A549 (cell line): ENCODE measurements around the gene NELFA. TPM values are rescaled to one million over a fixed set of nuclear protein-coding genes. Genes with fewer than 3 reads are reported as not detected.

ENCODE experiments used
- ATAC-seq, 2 experiments: fragments of 200-7000 bp in 1 of 2; fragments of >200 bp in 1 of 2; cut with Nextera tagmentation in 1 of 2; cut with Tn5 transposase in 1 of 2; 3 replicates each; pipeline versions ENCODE4 v1.8.0 to v1.9.1; 2018 to 2020; ENCODE audit warnings: mild to moderate bottlenecking in 1 of 2, moderate library complexity in 1 of 2
- CTCF ChIA-PET: fragments of 300-600 bp; sonication (Branson Sonifier 250); formaldehyde crosslinking; extraction: SDS; loops from one replicate; lab custom pipeline; 2021; ENCODE audit warnings: antibody characterized with exemption, inconsistent platforms; lab: Yijun Ruan, JAX
- POLR2A ChIA-PET: fragments of 350-600 bp; formaldehyde crosslinking; extraction: SDS; loops from one replicate; lab custom pipeline; 2021; ENCODE audit warnings: antibody characterized with exemption, inconsistent platforms; lab: Yijun Ruan, JAX
- DNase-seq, 2 experiments: peaks; one replicate each; pipeline versions ENCODE4 v3.0.0 to v3.0.0-alpha.2; 2011 to 2016; ENCODE audit warnings: low read depth in 1 of 2, low spot score in 1 of 2
- FAIRE-seq: peaks from 2 replicates; lab custom pipeline; 2011; peaks lifted over from hg19 to GRCh38; lab: Jason Lieb, UNC
- H3K27ac ChIP-seq, 2 experiments: fragments of >200 bp; sonication (Bioruptor Twin); formaldehyde crosslinking; 3 replicates each; pipeline ENCODE4 v1.5.1; 2016 to 2017
- H3K4me1 ChIP-seq: fragments of >200 bp; sonication (Bioruptor Twin); formaldehyde crosslinking; 3 replicates; pipeline ENCODE4 v1.6.1; 2016
- H3K4me2 ChIP-seq: fragments of >200 bp; sonication (Bioruptor Twin); formaldehyde crosslinking; 3 replicates; pipeline ENCODE4 v1.6.1; 2016
- H3K4me3 ChIP-seq: fragments of >200 bp; sonication (Bioruptor Twin); formaldehyde crosslinking; 3 replicates; pipeline ENCODE4 v1.5.1; 2016
- H3K9me3 ChIP-seq: fragments of >200 bp; sonication (Bioruptor Twin); formaldehyde crosslinking; 3 replicates; pipeline ENCODE4 v1.6.1; 2016
- CBX2 ChIP-seq: fragments of 200-600 bp; sonication (generic); IDR thresholded peaks from 2 replicates; pipeline ENCODE4 v1.6.1; 2016; ENCODE audit warnings: low read depth, mild to moderate bottlenecking, borderline replicate concordance
- EHF ChIP-seq: fragments of 250-450 bp; sonication (Bioruptor Pico); IDR thresholded peaks from 2 replicates; pipeline ENCODE4 v1.5.0; 2020; ENCODE audit warnings: mild to moderate bottlenecking
- FOSB ChIP-seq: fragments of 250-450 bp; sonication (Bioruptor Pico); IDR thresholded peaks from 2 replicates; pipeline ENCODE4 v1.5.0; 2020; ENCODE audit warnings: mild to moderate bottlenecking, moderate library complexity
- JUN ChIP-seq, 2 experiments: fragments of >200 bp; sonication (Bioruptor Twin); formaldehyde crosslinking; IDR thresholded peaks; 2 replicates in 1 of 2; 3 replicates in 1 of 2; pipeline ENCODE4 v1.6.1; 2016 to 2017
- KDM5A ChIP-seq: fragments of 200-600 bp; sonication (generic); IDR thresholded peaks from 2 replicates; pipeline ENCODE4 v1.6.1; 2016; ENCODE audit warnings: antibody characterized with exemption, mild to moderate bottlenecking
- MAFK ChIP-seq: fragments of 450-650 bp; IDR thresholded peaks from 2 replicates; pipeline ENCODE4 v1.6.1; 2014; ENCODE audit not compliant: partially characterized antibody
- NR3C1 ChIP-seq: fragments of >200 bp; sonication (Bioruptor Twin); formaldehyde crosslinking; IDR thresholded peaks from 3 replicates; pipeline ENCODE4 v1.6.1; 2017
- PHF8 ChIP-seq: fragments of 200-600 bp; sonication (generic); IDR thresholded peaks from 2 replicates; pipeline ENCODE4 v1.6.1; 2016; ENCODE audit warnings: low read depth, mild to moderate bottlenecking, antibody characterized with exemption, moderate library complexity, borderline replicate concordance
- WGBS: methylation state at CpG from one replicate; pipeline ENCODE4 v1.1.6; 2017; ENCODE audit errors: missing lambda C conversion rate; 5-methylcytosine and 5-hydroxymethylcytosine counted together
- polyA plus RNA-seq, 4 experiments: library from polyadenylated mRNA; depleted of rRNA in 3 of 4; stranded (reverse); fragments of >200 nt; fragmentation: RNase III in 1 of 4; extraction: RNeasy Plus Mini Kit Qiagen cat#74134 plus additional on column Dnase treatment in 1 of 4; gene quantifications; 2 replicates in 3 of 4; 3 replicates in 1 of 4; pipeline ENCODE4 v1.2.3, GENCODE V29; 2011 to 2017
- TF ChIP-seq, protein P1 (sequence below): IDR thresholded peaks from 2 replicates; pipeline ENCODE4 v1.6.1; 2012
- TF ChIP-seq, protein P2 (sequence below): fragments of 250-450 bp; sonication (Bioruptor Pico); IDR thresholded peaks from 2 replicates; pipeline ENCODE4 v1.5.0; 2020; ENCODE audit warnings: low read depth, mild to moderate bottlenecking, moderate library complexity
- TF ChIP-seq, protein P3 (sequence below): fragments of 450-650 bp; IDR thresholded peaks from 2 replicates; pipeline ENCODE4 v1.6.1; 2014; ENCODE audit warnings: antibody characterized with exemption
- TF ChIP-seq, protein P4 (sequence below): fragments of >200 bp; sonication (Bioruptor Twin); formaldehyde crosslinking; IDR thresholded peaks from 2 replicates; pipeline ENCODE4 v1.6.1; 2016
- TF ChIP-seq, protein P5 (sequence below): fragments of >200 bp; sonication (Bioruptor Twin); formaldehyde crosslinking; IDR thresholded peaks from 3 replicates; pipeline ENCODE4 v1.6.1; 2016

Gene NELFA
- polyA plus RNA-seq, 2 of the 4 experiments (the other 2 are of a cell fraction): 11.1 to 18.3 TPM

DNA sequence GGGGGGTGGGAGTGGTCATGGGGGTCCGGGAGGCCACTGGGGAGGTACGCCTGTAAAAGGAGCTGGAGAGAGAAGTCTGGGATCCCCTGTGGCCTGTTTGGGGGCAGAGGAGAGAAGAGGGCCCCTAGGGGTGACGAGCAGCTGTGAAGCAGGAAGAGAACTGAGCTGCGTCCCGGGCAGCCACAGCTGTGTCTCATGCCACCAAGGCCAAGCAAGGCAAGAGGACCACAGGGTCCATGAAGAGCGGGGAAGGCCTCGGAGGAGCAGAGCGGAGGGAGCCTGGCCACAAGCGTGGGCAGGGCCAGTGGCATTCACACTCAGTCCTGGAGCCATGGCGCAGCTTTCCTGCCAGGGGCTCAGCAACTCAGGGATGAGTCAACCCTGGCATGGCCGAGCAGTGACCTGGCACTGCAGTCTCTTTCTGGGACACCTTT is 36.8 kb upstream of the NELFA start:
- H3K27ac ChIP-seq: no peak overlapping the region
- 80% methylated on average over 10 of the region's 11 CpGs for WGBS
- CTCF ChIA-PET: interaction anchor here (0.9 kb wide), 1 partner anchor 11 kb away, joined by 3 read pairs; no protein-coding TSS in a partner anchor
- no peak overlapping the region for H3K4me3 ChIP-seq
- H3K4me2 ChIP-seq: no peak overlapping the region
- no peak for DNase-seq
- peaks cover 4% of the 10 kb centered on the region; the same call in 1 of the 3 replicates for H3K9me3 ChIP-seq
- ATAC-seq: no peak
- no peak for FAIRE-seq
- no peaks in the 10 kb centered on the region; the same call in 2 of the 3 replicates for H3K4me1 ChIP-seq
- POLR2A ChIA-PET: no interaction called here
- TF ChIP-seq, protein P1, sequence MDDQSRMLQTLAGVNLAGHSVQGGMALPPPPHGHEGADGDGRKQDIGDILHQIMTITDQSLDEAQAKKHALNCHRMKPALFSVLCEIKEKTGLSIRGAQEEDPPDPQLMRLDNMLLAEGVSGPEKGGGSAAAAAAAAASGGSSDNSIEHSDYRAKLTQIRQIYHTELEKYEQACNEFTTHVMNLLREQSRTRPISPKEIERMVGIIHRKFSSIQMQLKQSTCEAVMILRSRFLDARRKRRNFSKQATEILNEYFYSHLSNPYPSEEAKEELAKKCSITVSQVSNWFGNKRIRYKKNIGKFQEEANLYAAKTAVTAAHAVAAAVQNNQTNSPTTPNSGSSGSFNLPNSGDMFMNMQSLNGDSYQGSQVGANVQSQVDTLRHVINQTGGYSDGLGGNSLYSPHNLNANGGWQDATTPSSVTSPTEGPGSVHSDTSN: peak; percentile 44; the same call in 1 of the 2 replicates
- no peak for TF ChIP-seq CBX2

DNA sequence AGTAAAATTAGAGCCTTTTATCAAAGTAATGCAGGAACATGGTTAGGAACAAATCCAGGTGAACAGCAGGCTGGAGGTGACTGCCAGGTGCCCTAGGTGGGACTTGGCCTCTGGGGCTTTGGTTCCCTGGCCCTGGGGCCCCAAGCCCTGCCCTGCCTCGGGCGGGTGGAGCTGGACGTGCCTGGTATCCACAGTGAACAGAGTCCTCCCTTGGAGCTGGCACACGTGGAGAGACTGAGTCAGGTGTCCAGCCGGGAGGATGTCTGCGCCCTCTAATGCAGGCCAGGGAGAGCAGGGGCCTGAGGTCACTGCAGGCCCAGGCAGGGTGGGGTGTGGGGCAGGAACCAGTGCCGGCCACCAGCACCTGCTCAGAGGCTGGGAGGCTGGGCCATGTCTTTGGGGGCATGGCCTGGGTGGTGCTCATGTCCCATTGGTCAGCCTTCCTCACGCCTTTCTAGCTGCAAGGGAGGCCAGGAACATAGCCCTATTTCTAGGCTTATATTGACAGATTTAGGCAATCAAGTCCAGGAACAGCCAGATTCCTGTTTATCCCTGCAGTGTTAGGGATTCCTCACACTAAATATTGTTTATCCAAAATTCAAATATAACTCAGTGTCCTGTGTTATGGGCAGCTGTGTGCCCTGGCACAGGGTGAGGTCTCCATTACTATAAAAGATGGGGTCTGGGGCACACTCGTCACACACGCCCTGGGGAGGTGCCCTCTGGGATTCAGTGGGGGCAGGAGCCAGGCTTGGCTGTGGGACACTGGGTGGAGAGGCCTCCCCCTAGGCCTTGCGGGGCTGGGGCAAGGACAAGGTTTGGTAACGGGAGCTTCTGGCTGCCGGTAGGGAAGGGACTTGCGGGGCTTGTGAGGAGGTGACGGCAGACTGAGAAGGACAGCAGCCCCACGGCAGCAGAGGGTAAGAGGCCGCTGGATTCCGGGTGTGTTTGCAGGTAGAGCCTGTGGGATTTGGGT is 36.1 kb upstream of the NELFA start:
- Histone ChIP-seq H3K4me3 (no peak overlapping the region), H3K4me2 (no peak overlapping the region), H3K9me3 (peaks cover 4% of the 10 kb centered on the region; the same call in 1 of the 3 replicates), H3K4me1 (no peaks in the 10 kb centered on the region; the same call in 2 of the 3 replicates), H3K27ac (no peak overlapping the region)
- ATAC-seq (no peak), FAIRE-seq (no peak), DNase-seq (no peak)
- ChIA-PET CTCF (interaction anchor here (0.8 to 0.9 kb wide), 2 partner anchors 12 to 19 kb away, joined by 3 read pairs; no protein-coding TSS in a partner anchor), POLR2A (no interaction called here)
- 95% methylated on average over 12 of the region's 18 CpGs for WGBS
- TF ChIP-seq MAFK (no peak), FOSB (no peak), CBX2 (no peak)
- TF ChIP-seq, protein P2, sequence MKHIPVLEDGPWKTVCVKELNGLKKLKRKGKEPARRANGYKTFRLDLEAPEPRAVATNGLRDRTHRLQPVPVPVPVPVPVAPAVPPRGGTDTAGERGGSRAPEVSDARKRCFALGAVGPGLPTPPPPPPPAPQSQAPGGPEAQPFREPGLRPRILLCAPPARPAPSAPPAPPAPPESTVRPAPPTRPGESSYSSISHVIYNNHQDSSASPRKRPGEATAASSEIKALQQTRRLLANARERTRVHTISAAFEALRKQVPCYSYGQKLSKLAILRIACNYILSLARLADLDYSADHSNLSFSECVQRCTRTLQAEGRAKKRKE (CRISPR knock-in tag): no peak

DNA sequence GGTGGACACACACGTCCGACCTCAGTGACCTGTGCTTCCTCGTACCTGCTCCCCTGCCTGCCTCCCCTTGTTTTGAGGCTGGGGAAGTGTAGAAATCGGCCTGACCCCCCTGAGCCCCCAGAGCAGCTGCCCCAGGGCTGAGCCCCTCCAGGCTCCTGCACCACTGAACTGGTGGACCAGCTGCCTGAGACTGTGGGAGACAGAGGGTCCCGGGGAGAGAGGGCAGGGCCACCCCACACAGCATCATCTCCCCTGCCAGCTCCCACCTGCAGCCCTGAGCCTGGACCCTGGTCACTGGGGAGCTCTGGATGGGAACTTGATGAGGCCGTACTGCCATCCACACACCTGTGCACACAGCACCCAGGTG is 35.3 kb upstream of the NELFA start:
- WGBS: 100% methylated on average over 2 of the region's 6 CpGs

DNA sequence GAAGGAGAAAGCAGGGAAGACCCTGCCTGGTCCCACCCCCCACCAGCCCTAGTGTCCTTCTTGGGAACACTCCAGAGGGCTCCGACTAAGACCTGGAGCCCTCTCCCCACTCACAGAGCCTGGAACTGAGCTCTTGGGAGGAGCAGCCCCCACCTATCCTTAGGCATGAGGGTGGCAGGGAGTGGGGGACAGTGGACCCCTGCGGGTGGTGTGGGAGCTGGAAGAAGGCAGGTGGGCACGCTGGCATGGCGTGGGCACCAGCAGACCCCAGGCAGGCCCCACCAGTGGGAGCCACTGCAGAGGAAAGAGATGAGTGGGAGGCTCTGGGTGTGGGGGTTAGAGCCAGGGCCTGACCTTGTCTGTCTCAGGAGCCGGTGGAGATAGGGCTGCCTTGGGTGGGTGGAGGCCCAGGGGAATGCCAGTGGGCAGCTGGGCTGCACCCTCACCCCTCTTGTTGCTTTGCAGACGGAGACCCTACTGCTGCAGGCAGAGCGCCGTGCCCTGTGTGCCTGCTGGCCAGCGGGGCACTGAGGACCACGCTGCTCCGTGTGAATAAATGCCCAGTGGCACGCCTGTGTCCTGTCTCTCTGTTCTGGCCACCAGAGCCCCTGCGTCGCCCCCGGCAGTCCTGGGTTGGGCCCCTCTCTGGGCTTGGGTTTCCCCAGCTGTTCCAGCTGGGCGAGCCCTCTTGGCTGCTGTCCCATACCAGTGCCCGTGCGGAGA is 34.8 kb upstream of the NELFA start:
- H3K4me1 ChIP-seq: no peaks in the 10 kb centered on the region; the same call in 2 of the 3 replicates
- FAIRE-seq (no peak), ATAC-seq (no peak), DNase-seq (no peak)
- no peak overlapping the region for H3K4me2 ChIP-seq
- ChIA-PET POLR2A (no interaction called here), CTCF (interaction anchor here (0.8 kb wide), 1 partner anchor 20 kb away, joined by 3 read pairs; no protein-coding TSS in a partner anchor)
- no peak overlapping the region for H3K4me3 ChIP-seq
- peaks cover 4% of the 10 kb centered on the region; the same call in 1 of the 3 replicates for H3K9me3 ChIP-seq
- TF ChIP-seq, protein P3, sequence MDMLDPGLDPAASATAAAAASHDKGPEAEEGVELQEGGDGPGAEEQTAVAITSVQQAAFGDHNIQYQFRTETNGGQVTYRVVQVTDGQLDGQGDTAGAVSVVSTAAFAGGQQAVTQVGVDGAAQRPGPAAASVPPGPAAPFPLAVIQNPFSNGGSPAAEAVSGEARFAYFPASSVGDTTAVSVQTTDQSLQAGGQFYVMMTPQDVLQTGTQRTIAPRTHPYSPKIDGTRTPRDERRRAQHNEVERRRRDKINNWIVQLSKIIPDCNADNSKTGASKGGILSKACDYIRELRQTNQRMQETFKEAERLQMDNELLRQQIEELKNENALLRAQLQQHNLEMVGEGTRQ: no peak
- TF ChIP-seq JUN (IDR thresholded peaks at IDR 0.05) (no peak), NR3C1 (no peak), PHF8 (no peak), EHF (CRISPR knock-in tag) (no peak), MAFK (no peak), KDM5A (no peak)
- TF ChIP-seq, protein P4, sequence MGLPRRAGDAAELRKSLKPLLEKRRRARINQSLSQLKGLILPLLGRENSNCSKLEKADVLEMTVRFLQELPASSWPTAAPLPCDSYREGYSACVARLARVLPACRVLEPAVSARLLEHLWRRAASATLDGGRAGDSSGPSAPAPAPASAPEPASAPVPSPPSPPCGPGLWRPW: no peak
- TF ChIP-seq, protein P5, sequence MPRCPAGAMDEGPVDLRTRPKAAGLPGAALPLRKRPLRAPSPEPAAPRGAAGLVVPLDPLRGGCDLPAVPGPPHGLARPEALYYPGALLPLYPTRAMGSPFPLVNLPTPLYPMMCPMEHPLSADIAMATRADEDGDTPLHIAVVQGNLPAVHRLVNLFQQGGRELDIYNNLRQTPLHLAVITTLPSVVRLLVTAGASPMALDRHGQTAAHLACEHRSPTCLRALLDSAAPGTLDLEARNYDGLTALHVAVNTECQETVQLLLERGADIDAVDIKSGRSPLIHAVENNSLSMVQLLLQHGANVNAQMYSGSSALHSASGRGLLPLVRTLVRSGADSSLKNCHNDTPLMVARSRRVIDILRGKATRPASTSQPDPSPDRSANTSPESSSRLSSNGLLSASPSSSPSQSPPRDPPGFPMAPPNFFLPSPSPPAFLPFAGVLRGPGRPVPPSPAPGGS: no peak
- no peak overlapping the region for H3K27ac ChIP-seq
- WGBS: 98% methylated on average over 10 of the region's 18 CpGs

More for the DNA sequence above, 35.3 kb upstream of the NELFA start:
- H3K4me3 ChIP-seq: no peak overlapping the region
- ChIA-PET POLR2A (no interaction called here), CTCF (interaction anchor here (0.8 kb wide), 1 partner anchor 19 kb away, joined by 3 read pairs; no protein-coding TSS in a partner anchor)
- FAIRE-seq (no peak), DNase-seq (no peak), ATAC-seq (no peak)
- peaks cover 4% of the 10 kb centered on the region; the same call in 1 of the 3 replicates for H3K9me3 ChIP-seq
- no peaks in the 10 kb centered on the region; the same call in 2 of the 3 replicates for H3K4me1 ChIP-seq
- TF ChIP-seq EHF (CRISPR knock-in tag): no peak
- no peak overlapping the region for H3K4me2 ChIP-seq
- no peak overlapping the region for H3K27ac ChIP-seq
